Cardiac muscle cell (in vitro differentiated cells and primary cell): Measurements from ENCODE around the gene GLP2R. TPM values are rescaled to one million over a fixed set of nuclear protein-coding genes. Genes with fewer than 3 reads are reported as not detected.
A peak's percentile ranks its signal among the peaks of the same experiment; 100 is the strongest.

Source experiments
- DNase-seq, 2 donors: peaks; one replicate each; pipeline versions ENCODE4 v3.0.0 to v3.0.0-alpha.2; 2010 to 2017; ENCODE audit warnings: low read depth in 1 of 2, low spot score in 1 of 2
- H3K27ac ChIP-seq: fragments of 200-600 bp; sonication (generic); 2 replicates; pipeline ENCODE4 v1.5.1; 2016
- H3K27me3 ChIP-seq: fragments of 200-600 bp; sonication (generic); 2 replicates; pipeline ENCODE4 v1.6.0; 2016; ENCODE audit warnings: control low read depth
- H3K36me3 ChIP-seq: fragments of 200-600 bp; sonication (generic); 2 replicates; pipeline ENCODE4 v1.5.1; 2016; ENCODE audit warnings: control low read depth
- H3K4me1 ChIP-seq: fragments of 200-600 bp; sonication (generic); 2 replicates; pipeline ENCODE4 v1.8.1; 2017; ENCODE audit warnings: low read depth, mild to moderate bottlenecking, mixed run types
- H3K4me3 ChIP-seq: fragments of 200-600 bp; sonication (generic); 2 replicates; pipeline ENCODE4 v1.5.1; 2016; ENCODE audit warnings: mild to moderate bottlenecking
- H3K9me3 ChIP-seq: fragments of 200-600 bp; sonication (generic); 2 replicates; pipeline ENCODE4 v1.5.1; 2017; ENCODE audit warnings: low read depth, mild to moderate bottlenecking, control low read depth
- polyA plus RNA-seq: library from polyadenylated mRNA; unstranded; fragments of >200 nt; fragmentation: Nextera tagmentation; extraction: Ambion mirVana; gene quantifications from 2 replicates; pipeline ENCODE4 v1.2.1, GENCODE V29; 2016
- total RNA-seq: library from RNA; depleted of rRNA; stranded (reverse); fragments of >200 nt; gene quantifications from 2 replicates; pipeline ENCODE4 v1.2.3, GENCODE V29; 2016
- TF ChIP-seq, protein P1 (sequence below): IDR thresholded peaks from 2 replicates; pipeline ENCODE4 v1.5.1; 2012; ENCODE audit warnings: low read depth, mild to moderate bottlenecking, low read length

Gene GLP2R
- total and polyA plus RNA-seq, 2 experiments from 2014 or later = 0.06 TPM; not detected in 1

DNA sequence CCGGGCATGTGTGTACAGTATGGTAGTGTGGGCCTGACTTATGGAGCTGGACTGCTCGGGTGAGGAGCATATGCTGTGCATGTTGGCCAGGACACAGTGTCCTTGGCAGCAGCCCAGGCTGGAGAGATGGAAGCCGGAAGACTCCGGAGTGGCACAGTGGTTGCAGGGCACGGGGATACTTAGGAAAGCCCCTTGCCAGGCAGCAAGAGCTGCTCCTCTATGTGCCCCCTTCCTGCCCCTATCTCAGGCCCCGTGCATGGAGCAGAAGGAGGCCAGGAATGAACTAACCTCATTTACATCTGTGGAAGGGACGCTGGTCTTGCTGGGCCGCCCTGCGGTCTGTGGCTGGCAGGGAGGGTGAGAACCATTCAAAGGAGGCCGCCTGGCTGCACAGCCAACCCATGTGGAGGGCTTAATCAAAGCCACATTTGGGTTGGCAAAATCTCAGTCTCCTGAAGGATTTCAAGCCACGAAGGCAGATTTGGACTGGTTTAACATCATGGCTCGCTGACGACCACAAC is 111.6 kb downstream of the GLP2R start:
- Histone ChIP-seq H3K4me1 (no peaks in the 10 kb centered on the region), H3K27ac (no peak overlapping the region), H3K4me3 (no peak overlapping the region), H3K36me3 (no peaks in the 10 kb centered on the region), H3K9me3 (no peaks in the 10 kb centered on the region), H3K27me3 (no peaks in the 10 kb centered on the region)
- peak in 1 of 2 donors; percentile 52 for DNase-seq
- TF ChIP-seq, protein P1, sequence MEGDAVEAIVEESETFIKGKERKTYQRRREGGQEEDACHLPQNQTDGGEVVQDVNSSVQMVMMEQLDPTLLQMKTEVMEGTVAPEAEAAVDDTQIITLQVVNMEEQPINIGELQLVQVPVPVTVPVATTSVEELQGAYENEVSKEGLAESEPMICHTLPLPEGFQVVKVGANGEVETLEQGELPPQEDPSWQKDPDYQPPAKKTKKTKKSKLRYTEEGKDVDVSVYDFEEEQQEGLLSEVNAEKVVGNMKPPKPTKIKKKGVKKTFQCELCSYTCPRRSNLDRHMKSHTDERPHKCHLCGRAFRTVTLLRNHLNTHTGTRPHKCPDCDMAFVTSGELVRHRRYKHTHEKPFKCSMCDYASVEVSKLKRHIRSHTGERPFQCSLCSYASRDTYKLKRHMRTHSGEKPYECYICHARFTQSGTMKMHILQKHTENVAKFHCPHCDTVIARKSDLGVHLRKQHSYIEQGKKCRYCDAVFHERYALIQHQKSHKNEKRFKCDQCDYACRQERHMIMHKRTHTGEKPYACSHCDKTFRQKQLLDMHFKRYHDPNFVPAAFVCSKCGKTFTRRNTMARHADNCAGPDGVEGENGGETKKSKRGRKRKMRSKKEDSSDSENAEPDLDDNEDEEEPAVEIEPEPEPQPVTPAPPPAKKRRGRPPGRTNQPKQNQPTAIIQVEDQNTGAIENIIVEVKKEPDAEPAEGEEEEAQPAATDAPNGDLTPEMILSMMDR = no peak

DNA sequence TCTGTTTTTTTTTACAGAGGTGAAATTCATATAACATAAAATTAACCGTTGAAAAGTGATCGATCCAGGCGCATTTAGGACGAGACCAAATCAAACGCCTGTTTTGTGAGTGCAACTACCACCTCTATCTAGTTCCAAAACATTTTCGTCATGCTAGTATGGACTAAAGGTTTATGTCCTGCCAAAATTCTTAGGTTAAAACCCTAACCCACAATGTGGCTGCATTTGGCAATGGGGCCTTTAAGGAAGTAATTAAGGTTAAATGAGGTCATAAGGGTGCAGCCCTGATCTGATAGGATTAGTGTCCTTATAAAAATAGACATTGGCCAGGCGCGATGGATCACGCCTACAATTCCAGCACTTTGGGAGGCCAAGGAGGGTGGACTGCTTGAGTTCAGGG is 112.2 kb downstream of the GLP2R start:
- Histone ChIP-seq H3K27ac (no peak overlapping the region), H3K4me1 (no peaks in the 10 kb centered on the region), H3K27me3 (no peaks in the 10 kb centered on the region), H3K4me3 (no peak overlapping the region), H3K36me3 (no peaks in the 10 kb centered on the region), H3K9me3 (no peaks in the 10 kb centered on the region)
- DNase-seq = no peak
- TF ChIP-seq, protein P1 = no peak

DNA sequence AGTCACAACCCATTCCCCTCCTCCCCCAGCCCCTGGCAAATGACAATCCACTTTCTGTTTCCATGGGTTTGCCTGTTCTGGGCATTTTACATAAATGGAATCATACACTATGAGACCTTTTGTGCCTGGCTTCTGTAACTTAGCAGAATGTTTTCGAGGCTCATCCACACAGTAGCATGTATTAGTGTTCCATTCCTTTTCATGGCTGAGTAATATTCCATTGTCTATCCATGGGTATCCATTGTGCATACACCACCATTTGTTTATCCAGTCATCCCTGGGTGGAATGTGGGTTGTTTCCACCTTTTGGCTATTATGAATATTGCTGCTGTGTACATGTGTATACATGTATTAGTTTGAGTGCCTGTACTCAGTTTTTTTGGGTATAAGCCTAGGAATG is 113.0 kb downstream of the GLP2R start:
- H3K9me3 ChIP-seq = no peaks in the 10 kb centered on the region
- H3K4me3 ChIP-seq = no peak overlapping the region
- H3K4me1 ChIP-seq = no peaks in the 10 kb centered on the region
- no peaks in the 10 kb centered on the region for H3K36me3 ChIP-seq
- TF ChIP-seq, protein P1 = no peak
- H3K27ac ChIP-seq = no peak overlapping the region
- DNase-seq = no peak
- H3K27me3 ChIP-seq = no peaks in the 10 kb centered on the region

DNA sequence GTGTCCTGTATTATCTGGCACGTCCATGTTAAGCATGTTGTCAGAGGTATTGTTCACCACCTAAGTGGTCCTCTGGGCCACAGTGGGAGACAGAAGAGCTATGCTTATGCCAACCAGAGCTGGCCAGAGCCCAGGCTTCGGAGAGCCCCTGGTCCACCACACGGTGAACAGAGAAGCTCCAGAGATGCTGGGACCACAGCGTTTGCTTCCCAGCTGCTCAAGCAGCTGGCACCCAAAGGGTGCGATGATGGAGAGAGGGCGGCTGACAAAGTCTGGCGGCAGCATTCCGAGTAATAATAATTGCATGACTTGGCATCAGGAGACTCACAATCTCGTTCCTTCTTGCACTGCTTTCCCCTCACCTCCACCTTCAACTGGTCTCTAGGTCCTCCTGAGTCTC is 115.1 kb downstream of the GLP2R start:
- DNase-seq = no peak
- no peaks in the 10 kb centered on the region for H3K36me3 ChIP-seq
- TF ChIP-seq, protein P1 = no peak
- no peaks in the 10 kb centered on the region for H3K9me3 ChIP-seq
- peaks cover 10% of the 10 kb centered on the region for H3K4me1 ChIP-seq
- H3K4me3 ChIP-seq = no peak overlapping the region
- H3K27ac ChIP-seq = no peak overlapping the region
- H3K27me3 ChIP-seq = no peaks in the 10 kb centered on the region

DNA sequence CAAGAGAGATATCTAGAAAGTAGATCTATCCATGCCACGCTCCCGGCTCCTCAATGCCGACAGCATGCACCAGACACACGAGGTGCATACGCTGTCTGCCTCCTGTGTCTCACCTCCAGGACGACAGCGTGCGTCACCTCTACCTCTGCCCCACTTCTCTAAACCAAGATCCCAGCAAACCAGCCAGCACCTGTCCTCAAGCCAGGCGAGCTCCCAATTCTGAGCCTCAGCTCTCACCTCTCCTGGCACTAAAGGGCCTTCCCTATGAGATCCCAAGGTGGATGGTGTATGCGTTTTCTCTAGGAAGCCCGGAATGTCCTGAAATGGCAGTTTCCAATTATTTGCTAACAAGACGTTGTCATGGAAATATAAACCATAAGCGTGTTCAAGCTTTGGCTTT is 115.6 kb downstream of the GLP2R start:
- no peaks in the 10 kb centered on the region for H3K36me3 ChIP-seq
- DNase-seq = no peak
- TF ChIP-seq, protein P1 = no peak
- peaks cover 10% of the 10 kb centered on the region for H3K4me1 ChIP-seq
- H3K27me3 ChIP-seq = no peaks in the 10 kb centered on the region
- no peak overlapping the region for H3K27ac ChIP-seq
- no peak overlapping the region for H3K4me3 ChIP-seq
- no peaks in the 10 kb centered on the region for H3K9me3 ChIP-seq

Other genes starting within 250 kb of the GLP2R start
- not detected in 2 replicates for gene CFAP52, start 249.3 kb upstream of the GLP2R start, total RNA-seq
- gene CFAP52, start 249.3 kb upstream of the GLP2R start, polyA plus RNA-seq = 0.50 and 0.75 TPM in 2 replicates
- 1.2 and 2.8 TPM in 2 replicates for gene USP43, start 180.4 kb upstream of the GLP2R start, total RNA-seq
- gene USP43, start 180.4 kb upstream of the GLP2R start, polyA plus RNA-seq = 1.7 and 1.8 TPM in 2 replicates
- gene DHRS7C, start 34.3 kb upstream of the GLP2R start, total RNA-seq = 0.63 and 1.2 TPM in 2 replicates
- gene DHRS7C, start 34.3 kb upstream of the GLP2R start, polyA plus RNA-seq = 1.1 TPM in 1 of 2 replicates, not detected in the other
- gene GSG1L2, start 3.8 kb upstream of the GLP2R start, total RNA-seq = not detected in 2 replicates
- not detected in 2 replicates for gene GSG1L2, start 3.8 kb upstream of the GLP2R start, polyA plus RNA-seq
- 0.06 TPM in 1 of 2 replicates, not detected in the other for gene RCVRN, start 79.3 kb downstream of the GLP2R start, total RNA-seq
- not detected in 2 replicates for gene RCVRN, start 79.3 kb downstream of the GLP2R start, polyA plus RNA-seq